Left renal cortex interstitium (tissue), 4 donors: ENCODE measurements around the gene PCDHGB5. TPM values are rescaled to one million over a fixed set of nuclear protein-coding genes. Genes with fewer than 3 reads are reported as not detected.
"Not testable (repeated sequence)": the region's sequence is repeated elsewhere in the genome, so short reads cannot be mapped to it uniquely, and the experiment has no call there.

ENCODE experiments used
- DNase-seq, 4 donors: peaks; one replicate each; pipeline ENCODE4 v3.0.0-alpha.2; 2013; ENCODE audit warnings: low read depth in 4 of 4, low spot score in 2 of 4, missing footprints in 1 of 4
- polyA plus RNA-seq, 4 donors: library from polyadenylated mRNA; unstranded; fragments of 120-200 nt; gene quantifications; one replicate each; pipeline ENCODE4 v1.2.1, GENCODE V29; 2013; ENCODE audit not compliant: insufficient read length in 4 of 4

The PCDHGB5 gene
- polyA plus RNA-seq, 4 donors, result 8.8 to 10.6 (median 10.0) TPM

DNA sequence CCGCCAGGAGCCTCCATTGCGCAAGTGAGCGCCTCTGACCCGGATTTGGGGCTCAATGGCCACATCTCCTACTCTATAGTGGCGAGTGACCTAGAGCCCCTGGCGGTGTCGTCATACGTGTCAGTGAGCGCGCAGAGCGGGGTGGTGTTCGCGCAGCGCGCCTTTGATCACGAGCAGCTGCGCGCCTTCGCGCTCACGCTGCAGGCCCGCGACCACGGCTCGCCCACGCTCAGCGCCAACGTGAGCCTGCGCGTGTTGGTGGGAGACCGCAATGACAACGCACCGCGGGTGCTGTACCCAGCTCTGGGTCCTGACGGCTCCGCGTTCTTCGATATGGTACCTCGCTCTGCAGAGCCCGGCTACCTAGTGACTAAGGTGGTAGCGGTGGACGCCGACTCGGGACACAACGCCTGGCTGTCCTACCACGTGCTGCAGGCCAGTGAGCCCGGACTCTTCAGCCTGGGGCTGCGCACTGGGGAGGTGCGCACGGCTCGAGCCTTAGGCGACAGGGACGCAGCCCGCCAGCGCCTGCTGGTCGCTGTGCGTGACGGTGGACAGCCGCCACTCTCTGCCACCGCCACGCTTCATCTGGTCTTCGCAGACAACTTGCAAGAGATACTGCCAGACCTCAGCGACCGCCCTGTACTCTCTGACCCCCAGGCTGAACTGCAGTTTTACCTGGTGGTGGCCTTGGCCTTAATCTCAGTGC lies 12.0 kb downstream of the PCDHGB5 start:
- no peak for DNase-seq

GRCh38 chr5:141411575-141411974 lies 13.8 kb downstream of the PCDHGB5 start:
- no peak for DNase-seq

GRCh38 chr5:141412854-141413539 lies 15.2 kb downstream of the PCDHGB5 start, which contains the start of gene PCDHGA10:
Gene PCDHGA10 (plus strand): TSS chr5:141412987. CDS start chr5:141413176, 189 bp downstream.
- no peak for DNase-seq

GRCh38 chr5:141413540-141414069 lies 15.9 kb downstream of the PCDHGB5 start:
- no peak for DNase-seq

DNA sequence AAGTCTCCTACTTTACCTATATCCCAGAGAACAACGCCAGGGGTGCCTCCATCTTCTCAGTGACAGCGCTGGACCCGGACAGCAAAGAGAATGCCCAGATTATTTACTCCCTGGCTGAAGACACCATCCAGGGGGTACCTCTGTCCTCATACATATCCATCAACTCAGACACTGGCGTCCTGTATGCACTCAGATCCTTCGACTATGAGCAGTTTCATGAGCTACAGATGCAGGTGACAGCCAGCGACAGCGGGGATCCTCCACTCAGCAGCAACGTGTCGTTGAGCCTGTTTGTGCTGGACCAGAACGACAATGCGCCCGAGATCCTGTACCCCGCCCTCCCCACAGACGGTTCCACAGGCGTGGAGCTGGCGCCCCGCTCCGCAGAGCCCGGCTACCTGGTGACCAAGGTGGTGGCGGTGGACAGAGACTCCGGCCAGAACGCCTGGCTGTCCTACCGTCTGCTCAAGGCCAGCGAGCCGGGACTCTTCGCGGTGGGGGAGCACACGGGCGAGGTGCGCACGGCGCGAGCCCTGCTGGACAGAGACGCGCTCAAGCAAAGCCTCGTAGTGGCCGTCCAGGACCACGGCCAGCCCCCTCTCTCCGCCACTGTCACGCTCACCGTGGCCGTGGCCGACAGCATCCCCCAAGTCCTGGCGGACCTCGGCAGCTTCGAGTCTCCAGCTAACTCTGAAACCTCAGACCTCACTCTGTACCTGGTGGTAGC lies 17.0 kb downstream of the PCDHGB5 start:
- DNase-seq, result not testable (repeated sequence)

DNA sequence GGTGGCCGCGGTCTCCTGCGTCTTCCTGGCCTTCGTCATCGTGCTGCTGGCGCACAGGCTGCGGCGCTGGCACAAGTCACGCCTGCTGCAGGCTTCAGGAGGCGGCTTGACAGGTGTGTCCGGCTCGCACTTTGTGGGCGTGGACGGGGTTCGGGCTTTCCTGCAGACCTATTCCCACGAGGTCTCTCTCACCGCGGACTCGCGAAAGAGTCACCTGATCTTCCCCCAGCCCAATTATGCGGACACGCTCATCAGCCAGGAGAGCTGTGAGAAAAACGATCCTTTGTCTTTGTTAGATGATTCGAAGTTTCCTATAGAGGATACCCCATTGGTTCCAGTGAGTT lies 17.5 kb downstream of the PCDHGB5 start:
- not testable (repeated sequence) for DNase-seq

DNA sequence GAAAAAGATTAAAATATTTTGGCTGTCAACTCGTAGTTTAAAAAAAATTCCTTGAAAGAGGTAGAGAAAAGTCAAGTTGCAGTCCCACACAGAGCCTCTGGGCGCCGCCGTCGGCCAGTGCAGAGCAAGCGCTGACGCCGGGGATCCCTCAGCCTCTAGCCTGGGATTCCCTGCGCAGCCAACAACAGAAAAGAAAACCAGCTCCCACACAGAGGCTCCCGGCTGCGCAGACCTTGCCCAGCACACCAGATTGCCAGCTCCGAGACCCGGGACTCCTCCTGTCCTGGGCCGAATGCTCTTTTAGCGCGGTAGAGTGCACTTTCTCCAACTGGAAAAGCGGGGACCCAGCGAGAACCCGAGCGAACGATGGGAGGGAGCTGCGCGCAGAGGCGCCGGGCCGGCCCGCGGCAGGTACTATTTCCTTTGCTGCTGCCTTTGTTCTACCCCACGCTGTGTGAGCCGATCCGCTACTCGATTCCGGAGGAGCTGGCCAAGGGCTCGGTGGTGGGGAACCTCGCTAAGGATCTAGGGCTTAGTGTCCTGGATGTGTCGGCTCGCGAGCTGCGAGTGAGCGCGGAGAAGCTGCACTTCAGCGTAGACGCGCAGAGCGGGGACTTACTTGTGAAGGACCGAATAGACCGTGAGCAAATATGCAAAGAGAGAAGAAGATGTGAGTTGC lies 19.9 kb downstream of the PCDHGB5 start, which contains the start of gene PCDHGB7:
Gene PCDHGB7 (plus strand): TSS at position 184 of the 679 bp plus-strand sequence. CDS start 183 bp downstream, at position 367.
- DNase-seq, result peak in 2 of 4 donors; percentile 29 to 43

DNA sequence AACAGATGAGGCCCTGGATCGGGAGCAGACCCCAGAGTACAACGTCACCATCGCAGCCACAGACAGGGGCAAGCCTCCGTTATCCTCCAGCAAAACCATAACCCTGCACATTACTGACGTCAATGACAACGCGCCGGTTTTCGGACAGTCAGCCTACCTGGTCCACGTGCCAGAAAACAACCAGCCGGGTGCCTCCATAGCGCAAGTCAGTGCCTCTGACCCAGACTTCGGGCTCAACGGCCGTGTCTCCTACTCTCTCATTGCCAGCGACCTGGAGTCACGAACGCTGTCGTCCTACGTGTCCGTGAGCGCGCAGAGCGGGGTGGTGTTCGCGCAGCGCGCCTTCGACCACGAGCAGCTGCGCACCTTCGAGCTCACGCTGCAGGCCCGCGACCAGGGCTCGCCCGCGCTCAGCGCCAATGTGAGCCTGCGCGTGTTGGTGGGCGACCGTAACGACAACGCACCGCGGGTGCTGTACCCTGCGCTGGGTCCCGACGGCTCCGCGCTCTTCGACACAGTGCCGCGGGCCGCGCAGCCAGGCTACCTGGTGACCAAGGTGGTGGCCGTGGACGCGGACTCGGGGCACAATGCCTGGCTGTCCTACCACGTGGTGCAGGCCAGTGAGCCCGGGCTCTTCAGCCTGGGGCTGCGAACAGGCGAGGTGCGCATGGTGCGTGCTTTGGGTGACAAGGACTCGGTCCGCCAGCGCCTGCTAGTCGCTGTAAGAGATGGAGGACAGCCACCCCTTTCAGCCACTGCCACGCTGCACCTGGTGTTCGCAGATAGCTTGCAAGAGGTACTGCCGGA lies 21.5 kb downstream of the PCDHGB5 start:
- no peak for DNase-seq

DNA sequence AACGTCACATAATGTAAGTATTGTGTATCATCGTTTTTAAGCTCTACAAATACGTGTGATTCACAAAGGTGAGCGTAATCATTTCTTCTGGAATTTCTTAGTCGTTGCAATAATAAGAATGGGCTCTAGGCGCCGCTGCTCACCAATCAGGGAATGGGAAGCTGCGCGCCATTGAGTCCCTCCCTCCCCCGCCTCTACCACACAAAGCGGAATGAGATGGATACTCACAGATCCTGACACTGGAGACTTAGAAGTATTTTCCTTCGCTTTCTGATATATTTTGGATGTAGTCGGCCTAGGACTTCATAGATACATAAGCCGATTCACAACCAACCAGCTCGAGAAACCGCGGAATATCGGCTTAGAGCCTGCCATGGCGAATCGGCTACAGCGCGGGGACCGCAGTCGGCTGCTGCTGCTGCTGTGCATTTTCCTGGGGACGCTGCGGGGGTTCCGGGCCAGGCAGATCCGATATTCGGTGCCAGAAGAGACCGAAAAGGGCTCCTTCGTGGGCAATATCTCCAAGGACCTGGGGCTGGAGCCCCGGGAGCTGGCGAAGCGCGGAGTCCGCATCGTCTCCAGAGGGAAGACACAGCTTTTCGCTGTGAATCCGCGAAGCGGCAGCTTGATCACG lies 23.2 kb downstream of the PCDHGB5 start, which contains the start of gene PCDHGA11:
Gene PCDHGA11 (plus strand): TSS at position 197 of the 634 bp plus-strand sequence. CDS start 177 bp downstream, at position 374.
- no peak for DNase-seq

DNA sequence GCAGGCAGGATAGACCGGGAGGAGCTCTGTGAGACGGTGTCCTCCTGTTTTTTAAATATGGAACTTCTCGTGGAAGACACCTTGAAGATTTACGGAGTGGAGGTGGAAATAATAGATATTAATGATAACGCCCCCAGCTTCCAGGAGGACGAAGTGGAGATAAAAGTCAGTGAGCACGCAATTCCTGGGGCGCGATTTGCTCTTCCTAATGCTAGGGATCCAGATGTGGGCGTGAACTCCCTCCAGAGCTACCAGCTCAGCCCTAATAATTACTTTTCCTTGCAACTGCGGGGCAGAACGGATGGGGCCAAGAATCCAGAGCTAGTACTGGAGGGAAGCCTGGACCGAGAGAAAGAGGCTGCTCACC lies 23.7 kb downstream of the PCDHGB5 start:
- DNase-seq, result no peak

DNA sequence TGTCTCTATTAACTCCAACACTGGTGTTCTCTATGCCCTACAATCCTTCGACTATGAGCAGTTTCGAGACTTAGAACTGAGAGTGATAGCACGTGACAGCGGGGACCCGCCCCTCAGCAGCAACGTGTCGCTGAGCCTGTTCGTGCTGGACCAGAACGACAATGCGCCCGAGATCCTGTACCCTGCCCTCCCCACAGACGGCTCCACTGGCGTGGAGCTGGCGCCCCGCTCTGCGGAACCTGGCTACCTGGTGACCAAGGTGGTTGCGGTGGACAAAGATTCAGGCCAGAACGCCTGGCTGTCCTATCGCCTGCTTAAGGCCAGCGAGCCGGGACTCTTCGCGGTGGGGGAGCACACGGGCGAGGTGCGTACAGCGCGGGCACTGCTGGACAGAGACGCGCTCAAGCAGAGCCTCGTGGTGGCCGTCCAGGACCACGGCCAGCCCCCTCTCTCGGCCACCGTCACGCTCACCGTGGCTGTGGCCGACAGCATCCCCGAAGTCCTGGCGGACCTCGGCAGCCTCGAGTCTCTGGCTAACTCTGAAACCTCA lies 25.1 kb downstream of the PCDHGB5 start:
- no peak for DNase-seq

GRCh38 chr5:141427783-141428426 lies 30.2 kb downstream of the PCDHGB5 start:
- DNase-seq, result no peak

- no peak for DNase-seq
Observed at GRCh38 chr5:141430332-141431113, 32.8 kb downstream of the PCDHGB5 start, which contains the start of gene PCDHGA12. Gene PCDHGA12 (plus strand): TSS chr5:141430507. CDS start chr5:141430760, 253 bp downstream.

DNA sequence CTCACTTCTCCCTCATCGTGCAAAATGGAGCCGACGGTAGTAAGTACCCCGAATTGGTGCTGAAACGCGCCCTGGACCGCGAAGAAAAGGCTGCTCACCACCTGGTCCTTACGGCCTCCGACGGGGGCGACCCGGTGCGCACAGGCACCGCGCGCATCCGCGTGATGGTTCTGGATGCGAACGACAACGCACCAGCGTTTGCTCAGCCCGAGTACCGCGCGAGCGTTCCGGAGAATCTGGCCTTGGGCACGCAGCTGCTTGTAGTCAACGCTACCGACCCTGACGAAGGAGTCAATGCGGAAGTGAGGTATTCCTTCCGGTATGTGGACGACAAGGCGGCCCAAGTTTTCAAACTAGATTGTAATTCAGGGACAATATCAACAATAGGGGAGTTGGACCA lies 33.5 kb downstream of the PCDHGB5 start:
- DNase-seq, result no peak

- not testable (repeated sequence) for DNase-seq
Observed at GRCh38 chr5:141432308-141432707, 34.6 kb downstream of the PCDHGB5 start.

GRCh38 chr5:141432726-141433125 lies 35.0 kb downstream of the PCDHGB5 start:
- DNase-seq, result not testable (repeated sequence)

DNA sequence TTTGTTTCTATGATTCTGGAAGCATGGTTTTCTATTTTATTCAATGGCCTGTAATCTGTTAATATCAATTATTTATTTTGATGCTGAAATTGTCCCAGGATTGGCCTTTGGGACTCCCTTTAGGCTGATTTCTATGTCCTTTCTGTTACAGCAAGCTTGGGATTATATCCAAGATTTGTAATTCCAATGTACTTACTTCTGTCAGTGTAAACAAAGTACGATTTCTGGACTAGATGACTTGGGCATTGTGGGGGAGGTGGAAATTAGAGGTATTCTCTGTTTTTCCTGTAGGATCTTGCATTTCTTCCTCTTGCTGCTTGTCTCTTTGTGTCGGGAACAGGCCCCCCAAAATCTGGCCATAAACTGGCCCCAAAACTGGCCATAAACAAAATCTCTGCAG lies 36.3 kb downstream of the PCDHGB5 start:
- no peak for DNase-seq
